ENCODE measurements around the gene STRAP. TPM values are rescaled to one million over a fixed set of nuclear protein-coding genes. Genes with fewer than 3 reads are reported as not detected.
A peak's percentile ranks its signal among the peaks of the same experiment; 100 is the strongest.
"Not testable (repeated sequence)": the region's sequence is repeated elsewhere in the genome, so short reads cannot be mapped to it uniquely, and the experiment has no call there.

Gene STRAP
- total RNA-seq, 1 donor from 2014 or later, result 140 TPM

DNA sequence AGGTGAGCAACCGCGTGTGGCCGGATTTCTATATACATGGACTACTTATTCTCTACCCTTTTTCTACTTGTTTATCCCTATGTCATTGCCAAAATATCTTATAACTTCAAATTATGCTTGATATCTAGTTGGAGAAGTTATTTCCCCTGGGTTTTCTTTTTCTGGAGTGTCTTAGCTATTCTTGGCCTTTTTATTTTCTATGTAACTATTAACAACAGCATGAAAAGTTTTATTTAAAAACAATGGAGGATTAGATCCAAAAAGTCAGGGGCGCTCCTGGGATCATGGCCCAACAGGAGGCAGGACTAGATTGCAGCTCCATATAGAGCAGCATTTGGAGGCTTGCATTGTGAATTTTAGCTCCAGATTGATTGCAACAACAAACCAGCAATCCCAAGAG is 8.6 kb upstream of the STRAP start:
- H3K36me3 Mint-ChIP-seq, result no peaks in the 10 kb centered on the region
- DNase-seq (ENCODE audit: extremely low spot score, unreplicated experiment), result no peak

GRCh38 chr12:15874556-15875145 is 7.5 kb upstream of the STRAP start:
- not testable (repeated sequence) for DNase-seq (ENCODE audit: extremely low spot score, unreplicated experiment); H3K36me3 Mint-ChIP-seq; H3K27me3 Mint-ChIP-seq; H3K27ac Mint-ChIP-seq; H3K4me1 Mint-ChIP-seq (ENCODE audit: unreplicated experiment); H3K4me3 Mint-ChIP-seq; H3K9me3 Mint-ChIP-seq

More for the DNA sequence above, 8.6 kb upstream of the STRAP start:
- no peak overlapping the region for H3K4me3 Mint-ChIP-seq
- H3K9me3 Mint-ChIP-seq, result no peaks in the 10 kb centered on the region
- H3K4me1 Mint-ChIP-seq (ENCODE audit: unreplicated experiment), result no peaks in the 10 kb centered on the region
- H3K27ac Mint-ChIP-seq, result no peak overlapping the region
- H3K27me3 Mint-ChIP-seq, result no peaks in the 10 kb centered on the region
- no peak for TF ChIP-seq CTCF (conservative IDR thresholded peaks at IDR 0.05)

- Mint-ChIP-seq H3K4me1 (ENCODE audit: unreplicated experiment) (no peaks in the 10 kb centered on the region), H3K27me3 (no peaks in the 10 kb centered on the region), H3K36me3 (no peaks in the 10 kb centered on the region), H3K9me3 (no peaks in the 10 kb centered on the region), H3K4me3 (no peak overlapping the region), H3K27ac (no peak overlapping the region)
- DNase-seq (ENCODE audit: extremely low spot score, unreplicated experiment), result no peak
- no peak for TF ChIP-seq CTCF (conservative IDR thresholded peaks at IDR 0.05)
These were observed 6.3 kb upstream of the STRAP start for GRCh38 chr12:15875863-15876262.

DNA sequence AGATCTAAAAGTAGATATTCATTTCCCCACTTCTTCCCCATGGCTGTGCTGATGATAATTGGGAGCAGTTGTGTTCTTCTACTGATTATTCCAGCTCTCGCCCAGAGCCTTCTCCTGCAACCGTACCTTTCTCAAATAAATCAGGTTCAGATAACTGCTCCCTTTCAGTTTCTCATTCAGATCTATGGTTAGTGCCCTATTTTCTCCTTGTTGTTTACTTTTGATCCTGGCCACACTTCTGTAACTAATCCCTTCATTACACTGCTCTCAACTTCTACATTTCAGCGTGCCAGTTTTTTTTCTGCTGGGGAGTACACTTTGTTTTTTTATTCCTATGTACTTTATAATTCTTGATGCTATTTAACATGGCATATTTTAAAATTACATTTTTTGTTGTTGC is 2.8 kb upstream of the STRAP start:
- Mint-ChIP-seq H3K27ac (peak overlapping the region; percentile 35), H3K27me3 (no peaks in the 10 kb centered on the region), H3K36me3 (peaks cover 9% of the 10 kb centered on the region), H3K4me1 (ENCODE audit: unreplicated experiment) (peaks cover 9% of the 10 kb centered on the region), H3K9me3 (no peaks in the 10 kb centered on the region), H3K4me3 (no peak overlapping the region)
- no peak for TF ChIP-seq CTCF (conservative IDR thresholded peaks at IDR 0.05)
- DNase-seq (ENCODE audit: extremely low spot score, unreplicated experiment), result no peak

DNA sequence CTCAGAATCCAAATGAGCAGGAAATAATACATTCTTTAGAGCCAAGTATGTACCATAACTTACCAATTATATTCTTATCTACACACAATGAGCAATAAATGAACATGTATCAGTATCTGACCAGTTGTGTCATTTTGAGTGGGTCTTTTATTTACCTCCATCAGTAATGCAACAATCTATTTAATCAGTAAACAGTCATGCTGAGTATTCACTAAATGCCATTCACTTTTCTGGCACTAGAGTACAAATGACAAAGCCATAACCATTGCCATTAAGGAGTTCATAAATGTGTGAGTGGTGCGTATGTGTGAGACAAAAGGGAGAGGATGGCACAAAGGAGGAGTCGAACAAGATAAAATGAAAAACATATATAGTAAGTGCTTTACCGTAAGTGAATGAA is 1.5 kb upstream of the STRAP start:
- Mint-ChIP-seq H3K36me3 (peaks cover 19% of the 10 kb centered on the region), H3K4me3 (peak overlapping the region; percentile 69), H3K4me1 (ENCODE audit: unreplicated experiment) (peaks cover 9% of the 10 kb centered on the region), H3K27ac (peak overlapping the region; percentile 73), H3K9me3 (no peaks in the 10 kb centered on the region), H3K27me3 (no peaks in the 10 kb centered on the region)
- DNase-seq (ENCODE audit: extremely low spot score, unreplicated experiment), result no peak
- TF ChIP-seq CTCF (conservative IDR thresholded peaks at IDR 0.05), result no peak

GRCh38 chr12:15883536-15883935 is 1.3 kb downstream of the STRAP start:
- Mint-ChIP-seq H3K27me3 (no peaks in the 10 kb centered on the region), H3K27ac (peak overlapping the region; percentile 100), H3K4me1 (ENCODE audit: unreplicated experiment) (peaks cover 22% of the 10 kb centered on the region), H3K9me3 (no peaks in the 10 kb centered on the region), H3K4me3 (peak overlapping the region; percentile 96), H3K36me3 (peaks cover 39% of the 10 kb centered on the region)
- DNase-seq (ENCODE audit: extremely low spot score, unreplicated experiment), result no peak
- TF ChIP-seq CTCF (conservative IDR thresholded peaks at IDR 0.05), result no peak
